ENCODE measurements around the gene E2F4.

DNA sequence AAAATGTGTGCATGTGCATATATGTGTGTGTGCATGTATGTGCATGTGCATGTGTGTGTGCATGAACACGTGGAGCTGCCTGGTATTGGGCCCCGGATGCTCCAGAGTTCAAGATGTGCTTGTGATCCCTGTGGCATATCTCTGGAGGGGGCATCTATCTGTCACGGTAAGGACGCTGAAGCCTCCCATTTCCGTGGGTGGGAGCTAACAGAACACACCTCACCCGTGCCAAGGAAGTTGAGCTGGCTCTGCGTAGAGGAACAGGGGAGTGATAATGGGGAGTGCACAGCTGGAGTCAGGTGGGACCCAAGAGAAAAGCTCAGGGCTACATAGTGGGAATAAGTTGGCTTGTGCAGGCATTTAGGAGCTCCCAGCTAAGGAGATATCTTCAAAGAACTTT is 19.7 kb downstream of the E2F4 start:
- no peak for TF ChIP-seq POLR2A (IDR thresholded peaks at IDR 0.05)
- TF ChIP-seq, protein P1, sequence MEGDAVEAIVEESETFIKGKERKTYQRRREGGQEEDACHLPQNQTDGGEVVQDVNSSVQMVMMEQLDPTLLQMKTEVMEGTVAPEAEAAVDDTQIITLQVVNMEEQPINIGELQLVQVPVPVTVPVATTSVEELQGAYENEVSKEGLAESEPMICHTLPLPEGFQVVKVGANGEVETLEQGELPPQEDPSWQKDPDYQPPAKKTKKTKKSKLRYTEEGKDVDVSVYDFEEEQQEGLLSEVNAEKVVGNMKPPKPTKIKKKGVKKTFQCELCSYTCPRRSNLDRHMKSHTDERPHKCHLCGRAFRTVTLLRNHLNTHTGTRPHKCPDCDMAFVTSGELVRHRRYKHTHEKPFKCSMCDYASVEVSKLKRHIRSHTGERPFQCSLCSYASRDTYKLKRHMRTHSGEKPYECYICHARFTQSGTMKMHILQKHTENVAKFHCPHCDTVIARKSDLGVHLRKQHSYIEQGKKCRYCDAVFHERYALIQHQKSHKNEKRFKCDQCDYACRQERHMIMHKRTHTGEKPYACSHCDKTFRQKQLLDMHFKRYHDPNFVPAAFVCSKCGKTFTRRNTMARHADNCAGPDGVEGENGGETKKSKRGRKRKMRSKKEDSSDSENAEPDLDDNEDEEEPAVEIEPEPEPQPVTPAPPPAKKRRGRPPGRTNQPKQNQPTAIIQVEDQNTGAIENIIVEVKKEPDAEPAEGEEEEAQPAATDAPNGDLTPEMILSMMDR (IDR thresholded peaks at IDR 0.05): no peak
